Measurements from ENCODE around the gene MAD2L1. TPM values are rescaled to one million over a fixed set of nuclear protein-coding genes. Genes with fewer than 3 reads are reported as not detected.

MAD2L1 gene
- total and polyA plus RNA-seq, 2 donors: 15.8 to 58.7 TPM

DNA sequence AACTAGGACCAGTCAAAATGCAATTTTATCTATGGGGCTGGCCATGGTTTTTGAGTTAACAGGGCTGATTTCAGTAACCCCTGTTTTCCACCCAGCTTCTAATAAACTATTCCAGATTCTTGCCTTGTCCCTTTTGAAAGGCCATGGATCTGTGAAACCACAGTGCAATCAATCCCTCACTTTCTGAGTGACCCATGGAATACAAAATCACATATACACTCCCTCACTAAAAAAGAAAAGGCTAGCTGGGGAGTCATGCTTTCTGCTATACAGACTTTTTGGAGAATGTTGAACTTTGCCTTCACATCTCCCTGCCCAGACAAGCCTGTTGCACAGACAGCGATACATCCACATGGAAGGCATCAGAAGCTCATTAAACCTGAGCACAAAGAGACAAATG is 47.9 kb downstream of the MAD2L1 start:
- WGBS: 97% methylated on average over 1 of the region's 1 CpG
- Histone ChIP-seq H3K4me1 (ENCODE audit: control insufficient read depth in 2 of 2, insufficient read depth in 2 of 2, low read length in 2 of 2) (no peaks in the 10 kb centered on the region), H3K36me3 (ENCODE audit: control insufficient read depth in 2 of 2, insufficient read depth in 2 of 2, low read length in 1 of 2) (no peaks in the 10 kb centered on the region), H3K27me3 (ENCODE audit: control insufficient read depth in 2 of 2, insufficient read depth in 1 of 2, low read length in 1 of 2) (no peaks in the 10 kb centered on the region), H3K9me3 (ENCODE audit: control insufficient read depth in 2 of 2, insufficient read depth in 1 of 2, low read length in 1 of 2) (no peaks in the 10 kb centered on the region), H3K4me3 (ENCODE audit: low read length in 2 of 2) (no peak overlapping the region), H3K27ac (ENCODE audit: low read depth in 1 of 2, low read length in 1 of 2) (no peak overlapping the region)
- DNase-seq (ENCODE audit: low read depth in 6 of 9, low spot score in 9 of 9): no peak

GRCh38 chr4:120017939-120018692 is 48.5 kb downstream of the MAD2L1 start:
- H3K36me3 ChIP-seq (ENCODE audit: control insufficient read depth in 2 of 2, insufficient read depth in 2 of 2, low read length in 1 of 2): no peaks in the 10 kb centered on the region
- no peak overlapping the region for H3K27ac ChIP-seq (ENCODE audit: low read depth in 1 of 2, low read length in 1 of 2)
- DNase-seq (ENCODE audit: low read depth in 6 of 9, low spot score in 9 of 9): no peak
- WGBS: 91% methylated on average over 6 of the region's 6 CpGs
- no peak overlapping the region for H3K4me3 ChIP-seq (ENCODE audit: low read length in 2 of 2)
- no peaks in the 10 kb centered on the region for H3K27me3 ChIP-seq (ENCODE audit: control insufficient read depth in 2 of 2, insufficient read depth in 1 of 2, low read length in 1 of 2)
- H3K4me1 ChIP-seq (ENCODE audit: control insufficient read depth in 2 of 2, insufficient read depth in 2 of 2, low read length in 2 of 2): no peaks in the 10 kb centered on the region
- no peaks in the 10 kb centered on the region for H3K9me3 ChIP-seq (ENCODE audit: control insufficient read depth in 2 of 2, insufficient read depth in 1 of 2, low read length in 1 of 2)

DNA sequence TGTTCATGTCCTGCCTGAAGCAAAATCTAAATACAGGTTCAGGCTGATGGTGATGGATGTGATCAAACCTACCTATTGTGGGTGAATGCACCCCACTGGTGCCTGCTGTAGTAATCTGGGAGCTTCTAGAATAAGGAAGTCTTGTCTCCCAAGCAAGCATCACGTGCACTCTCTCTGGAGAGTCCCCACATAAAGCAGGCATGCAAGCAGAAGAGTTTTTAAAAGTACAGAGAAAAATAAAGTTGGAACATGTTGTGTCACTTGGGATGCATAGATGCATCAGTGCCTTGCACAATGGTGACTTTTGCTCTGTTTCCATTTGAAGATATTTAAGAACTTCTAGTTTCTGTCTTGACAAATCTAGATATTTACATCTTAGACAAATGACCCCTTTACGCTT is 54.9 kb downstream of the MAD2L1 start:
- Histone ChIP-seq H3K36me3 (ENCODE audit: control insufficient read depth in 2 of 2, insufficient read depth in 2 of 2, low read length in 1 of 2) (no peaks in the 10 kb centered on the region), H3K4me3 (ENCODE audit: low read length in 2 of 2) (no peak overlapping the region), H3K27ac (ENCODE audit: low read depth in 1 of 2, low read length in 1 of 2) (no peak overlapping the region), H3K9me3 (ENCODE audit: control insufficient read depth in 2 of 2, insufficient read depth in 1 of 2, low read length in 1 of 2) (no peaks in the 10 kb centered on the region), H3K27me3 (ENCODE audit: control insufficient read depth in 2 of 2, insufficient read depth in 1 of 2, low read length in 1 of 2) (no peaks in the 10 kb centered on the region), H3K4me1 (ENCODE audit: control insufficient read depth in 2 of 2, insufficient read depth in 2 of 2, low read length in 2 of 2) (no peaks in the 10 kb centered on the region)
- WGBS: 82% methylated on average over 2 of the region's 2 CpGs
- no peak for DNase-seq (ENCODE audit: low read depth in 6 of 9, low spot score in 9 of 9)

DNA sequence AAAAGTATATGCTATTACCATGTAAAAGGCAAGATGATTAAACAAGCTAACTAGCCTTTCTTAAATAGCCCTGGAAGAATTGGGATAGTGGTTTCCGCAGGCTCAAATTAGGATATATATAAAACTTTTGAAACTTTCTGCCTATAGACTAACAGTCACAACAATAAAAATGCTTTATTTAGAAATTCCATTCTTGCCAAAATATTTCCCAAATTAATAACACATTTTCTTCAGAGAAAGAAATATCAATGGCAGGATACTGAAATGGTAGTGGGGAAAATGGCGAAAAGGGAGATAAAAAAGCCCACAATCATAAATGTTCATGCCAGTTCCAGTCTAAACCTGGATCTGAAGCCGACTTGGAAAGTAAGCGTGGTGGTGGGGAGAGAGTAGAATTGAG is 56.0 kb downstream of the MAD2L1 start:
- no peaks in the 10 kb centered on the region for H3K4me1 ChIP-seq (ENCODE audit: control insufficient read depth in 2 of 2, insufficient read depth in 2 of 2, low read length in 2 of 2)
- no peak for DNase-seq (ENCODE audit: low read depth in 6 of 9, low spot score in 9 of 9)
- H3K36me3 ChIP-seq (ENCODE audit: control insufficient read depth in 2 of 2, insufficient read depth in 2 of 2, low read length in 1 of 2): no peaks in the 10 kb centered on the region
- H3K9me3 ChIP-seq (ENCODE audit: control insufficient read depth in 2 of 2, insufficient read depth in 1 of 2, low read length in 1 of 2): no peaks in the 10 kb centered on the region
- H3K27ac ChIP-seq (ENCODE audit: low read depth in 1 of 2, low read length in 1 of 2): no peak overlapping the region
- 97% methylated on average over 4 of the region's 4 CpGs for WGBS
- no peaks in the 10 kb centered on the region for H3K27me3 ChIP-seq (ENCODE audit: control insufficient read depth in 2 of 2, insufficient read depth in 1 of 2, low read length in 1 of 2)
- H3K4me3 ChIP-seq (ENCODE audit: low read length in 2 of 2): no peak overlapping the region

- Histone ChIP-seq H3K36me3 (ENCODE audit: control insufficient read depth in 2 of 2, insufficient read depth in 2 of 2, low read length in 1 of 2) (no peaks in the 10 kb centered on the region), H3K4me1 (ENCODE audit: control insufficient read depth in 2 of 2, insufficient read depth in 2 of 2, low read length in 2 of 2) (no peaks in the 10 kb centered on the region), H3K4me3 (ENCODE audit: low read length in 2 of 2) (no peak overlapping the region), H3K27me3 (ENCODE audit: control insufficient read depth in 2 of 2, insufficient read depth in 1 of 2, low read length in 1 of 2) (no peaks in the 10 kb centered on the region), H3K9me3 (ENCODE audit: control insufficient read depth in 2 of 2, insufficient read depth in 1 of 2, low read length in 1 of 2) (no peaks in the 10 kb centered on the region), H3K27ac (ENCODE audit: low read depth in 1 of 2, low read length in 1 of 2) (no peak overlapping the region)
- 87% methylated on average over 2 of the region's 2 CpGs for WGBS
- no peak for DNase-seq (ENCODE audit: low read depth in 6 of 9, low spot score in 9 of 9)
Observed at GRCh38 chr4:120009731-120010130, 56.9 kb downstream of the MAD2L1 start.

DNA sequence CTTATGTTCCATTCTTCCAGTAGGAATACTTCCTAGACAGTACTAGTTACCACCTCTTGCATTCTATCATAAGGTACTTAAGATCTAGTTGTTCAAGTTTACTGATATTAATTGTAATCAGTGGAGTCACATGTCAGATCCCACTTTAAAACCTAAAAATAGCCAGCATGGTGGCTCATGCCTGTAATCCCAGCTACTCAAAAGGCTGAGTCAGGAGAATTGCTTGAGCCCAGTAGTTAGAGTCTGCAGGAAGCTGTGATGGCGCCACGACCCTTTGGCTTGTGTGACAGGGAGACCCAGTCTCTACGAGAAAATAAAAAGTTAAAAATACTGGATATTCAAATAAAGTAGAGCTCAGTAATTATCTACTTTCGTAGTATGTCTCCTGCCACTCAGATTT is 57.7 kb downstream of the MAD2L1 start:
- no peak for DNase-seq (ENCODE audit: low read depth in 6 of 9, low spot score in 9 of 9)
- Histone ChIP-seq H3K4me1 (ENCODE audit: control insufficient read depth in 2 of 2, insufficient read depth in 2 of 2, low read length in 2 of 2) (no peaks in the 10 kb centered on the region), H3K4me3 (ENCODE audit: low read length in 2 of 2) (no peak overlapping the region), H3K36me3 (ENCODE audit: control insufficient read depth in 2 of 2, insufficient read depth in 2 of 2, low read length in 1 of 2) (no peaks in the 10 kb centered on the region), H3K9me3 (ENCODE audit: control insufficient read depth in 2 of 2, insufficient read depth in 1 of 2, low read length in 1 of 2) (no peaks in the 10 kb centered on the region), H3K27ac (ENCODE audit: low read depth in 1 of 2, low read length in 1 of 2) (no peak overlapping the region), H3K27me3 (ENCODE audit: control insufficient read depth in 2 of 2, insufficient read depth in 1 of 2, low read length in 1 of 2) (no peaks in the 10 kb centered on the region)
- 97% methylated on average over 4 of the region's 4 CpGs for WGBS

GRCh38 chr4:120007896-120008436 is 58.7 kb downstream of the MAD2L1 start:
- H3K9me3 ChIP-seq (ENCODE audit: control insufficient read depth in 2 of 2, insufficient read depth in 1 of 2, low read length in 1 of 2): no peaks in the 10 kb centered on the region
- WGBS: 97% methylated on average over 5 of the region's 5 CpGs
- H3K27me3 ChIP-seq (ENCODE audit: control insufficient read depth in 2 of 2, insufficient read depth in 1 of 2, low read length in 1 of 2): no peaks in the 10 kb centered on the region
- no peaks in the 10 kb centered on the region for H3K36me3 ChIP-seq (ENCODE audit: control insufficient read depth in 2 of 2, insufficient read depth in 2 of 2, low read length in 1 of 2)
- H3K27ac ChIP-seq (ENCODE audit: low read depth in 1 of 2, low read length in 1 of 2): no peak overlapping the region
- no peak for DNase-seq (ENCODE audit: low read depth in 6 of 9, low spot score in 9 of 9)
- no peak overlapping the region for H3K4me3 ChIP-seq (ENCODE audit: low read length in 2 of 2)
- no peaks in the 10 kb centered on the region for H3K4me1 ChIP-seq (ENCODE audit: control insufficient read depth in 2 of 2, insufficient read depth in 2 of 2, low read length in 2 of 2)

- no peak overlapping the region for H3K27ac ChIP-seq (ENCODE audit: low read depth in 1 of 2, low read length in 1 of 2)
- H3K27me3 ChIP-seq (ENCODE audit: control insufficient read depth in 2 of 2, insufficient read depth in 1 of 2, low read length in 1 of 2): no peaks in the 10 kb centered on the region
- H3K4me1 ChIP-seq (ENCODE audit: control insufficient read depth in 2 of 2, insufficient read depth in 2 of 2, low read length in 2 of 2): no peaks in the 10 kb centered on the region
- H3K9me3 ChIP-seq (ENCODE audit: control insufficient read depth in 2 of 2, insufficient read depth in 1 of 2, low read length in 1 of 2): no peaks in the 10 kb centered on the region
- no peak for DNase-seq (ENCODE audit: low read depth in 6 of 9, low spot score in 9 of 9)
- H3K4me3 ChIP-seq (ENCODE audit: low read length in 2 of 2): no peak overlapping the region
- WGBS: 60% methylated on average over 5 of the region's 5 CpGs
- H3K36me3 ChIP-seq (ENCODE audit: control insufficient read depth in 2 of 2, insufficient read depth in 2 of 2, low read length in 1 of 2): no peaks in the 10 kb centered on the region
Observed at GRCh38 chr4:120007191-120007871, 59.3 kb downstream of the MAD2L1 start.
